Right cardiac atrium (tissue), 5 donors: ENCODE results near the gene ZNF174. TPM values are rescaled to one million over a fixed set of nuclear protein-coding genes. Genes with fewer than 3 reads are reported as not detected.

Source experiments
- ATAC-seq, 2 donors: fragments of 200-7000 bp; cut with Tn5 transposase; one replicate each; pipeline versions ENCODE4 v1.8.0 to v1.9.1; 2020; ENCODE audit warnings: moderate library complexity in 2 of 2, mild to moderate bottlenecking in 1 of 2
- DNase-seq, 3 donors: peaks; one replicate each; pipeline ENCODE4 v3.0.0-alpha.2; 2020
- H3K27ac ChIP-seq: one replicate; pipeline ENCODE4 v1.5.1; 2013; ENCODE audit warnings: mild to moderate bottlenecking, low read length, control low read depth, moderate library complexity
- H3K27me3 ChIP-seq: one replicate; pipeline ENCODE4 v1.6.1; 2013; ENCODE audit not compliant: control insufficient read depth, insufficient read depth
- H3K4me1 ChIP-seq: one replicate; pipeline ENCODE4 v1.6.1; 2013; ENCODE audit warnings: low read length; ENCODE audit not compliant: control insufficient read depth, insufficient read depth
- H3K4me3 ChIP-seq: one replicate; pipeline ENCODE4 v1.5.1; 2013; ENCODE audit warnings: low read length, control low read depth
- H3K9me3 ChIP-seq: one replicate; pipeline ENCODE4 v1.6.1; 2013; ENCODE audit warnings: low read length; ENCODE audit not compliant: control insufficient read depth
- WGBS: extraction: QIAGEN DNeasy Blood & Tissue Kit; methylation state at CpG from one replicate; pipeline ENCODE4 v1.1.7; 2013; 5-methylcytosine and 5-hydroxymethylcytosine counted together
- intact Hi-C, 4 donors: fragments of 100-400 bp; cut with DNase I; formaldehyde crosslinking; loops; one replicate each; pipeline versions ENCODE4 v1.11.0 to v1.14.0; 2022 to 2023
- polyA plus RNA-seq: library from polyadenylated mRNA; stranded (reverse); fragments of 200-250 nt; gene quantifications from one replicate; pipeline ENCODE4 v1.2.3, GENCODE V29; 2013
- total RNA-seq, 4 donors: library from RNA; stranded (reverse); fragmentation: NEBNext Ultra II Directional; extraction: Animal tissue kit (Norgen Biotek cat#: 25700); gene quantifications; one replicate each; pipeline ENCODE4 v1.2.1, GENCODE V29; 2021
- donor health status: healthy with polysubstance abuse.
- donor health status: DM: no; HTN: yes; CAD: no.
- donor health status: DM: no; HTN: no; CAD: no.
- donor health status: DM: no; HTN: yes; CAD: no; lungs with severe emphysema.
- donor health status: DM: yes; HTN: yes; CAD: no.

Gene ZNF174
- total and polyA plus RNA-seq, 5 donors, result 8.9 to 13.5 (median 11.1) TPM

- ATAC-seq, result peak; percentile 98 to 99
Measured at GRCh38 chr16:3443108-3444031, 42.4 kb downstream of the ZNF174 start, which contains the start of the genes NAA60 and ZNF597. Gene NAA60, plus strand, starts transcription at chr16:3443680. Its CDS starts 32,548 bp downstream, at chr16:3476228. Gene ZNF597, minus strand, starts transcription at chr16:3443504. Its CDS starts 351 bp downstream, at chr16:3443153.

GRCh38 chr16:3444032-3444388 lies 43.0 kb downstream of the ZNF174 start:
- H3K4me3 ChIP-seq, result peak overlapping the region; percentile 63
- no peaks in the 10 kb centered on the region for H3K4me1 ChIP-seq
- 40% methylated on average over 10 of the region's 10 CpGs for WGBS
- ATAC-seq, result peak; percentile 69 to 73
- no peak for DNase-seq
- intact Hi-C loops, result no loop called here
- no peaks in the 10 kb centered on the region for H3K9me3 ChIP-seq
- H3K27ac ChIP-seq, result peak overlapping the region; percentile 76
- no peaks in the 10 kb centered on the region for H3K27me3 ChIP-seq

More at GRCh38 chr16:3443108-3444031, 42.4 kb downstream of the ZNF174 start, which contains the start of the genes NAA60 and ZNF597:
- peak; percentile 82 to 89 (median 86) for DNase-seq
- H3K4me3 ChIP-seq, result peak within 1 kb of the TSS; percentile 63
- intact Hi-C loops, result no loop called here
- WGBS, result 40% methylated on average over 61 of the region's 61 CpGs
- peak within 1 kb of the TSS; percentile 76 for H3K27ac ChIP-seq
- H3K4me1 ChIP-seq, result no peaks in the 10 kb centered on the region
- no peaks in the 10 kb centered on the region for H3K27me3 ChIP-seq
- H3K9me3 ChIP-seq, result no peaks in the 10 kb centered on the region

GRCh38 chr16:3454093-3454492 lies 53.1 kb downstream of the ZNF174 start:
- H3K27ac ChIP-seq, result peak overlapping the region; percentile 35
- no peaks in the 10 kb centered on the region for H3K27me3 ChIP-seq
- DNase-seq, result no peak
- H3K4me3 ChIP-seq, result no peak overlapping the region
- H3K9me3 ChIP-seq, result no peaks in the 10 kb centered on the region
- H3K4me1 ChIP-seq, result peaks cover 5% of the 10 kb centered on the region
- 85% methylated on average over 5 of the region's 5 CpGs for WGBS
- ATAC-seq, result no peak
- intact Hi-C loops, result loop anchor here in 1 of 4 donors (10.0 kb wide), 1 partner anchor 49 kb away; the partner anchor contains the start of genes ZNF174 and ZSCAN32

- Histone ChIP-seq H3K4me3 (no peak overlapping the region), H3K9me3 (no peaks in the 10 kb centered on the region), H3K4me1 (peaks cover 9% of the 10 kb centered on the region), H3K27me3 (no peaks in the 10 kb centered on the region), H3K27ac (peak overlapping the region; percentile 69)
- ATAC-seq (no peak), DNase-seq (no peak)
- intact Hi-C loops, result loop anchor here in 2 of 4 donors (5.0 to 10.0 kb wide), 2 partner anchors 50 to 52 kb away; partner anchors contain the start of genes ZNF174 (in 2 of the 2) and ZSCAN32 (in 2 of the 2)
- 83% methylated on average over 10 of the region's 10 CpGs for WGBS
Measured at GRCh38 chr16:3454631-3455147, 53.7 kb downstream of the ZNF174 start.

GRCh38 chr16:3457434-3458252 lies 56.6 kb downstream of the ZNF174 start:
- H3K27me3 ChIP-seq, result no peaks in the 10 kb centered on the region
- H3K9me3 ChIP-seq, result no peaks in the 10 kb centered on the region
- H3K4me1 ChIP-seq, result peaks cover 14% of the 10 kb centered on the region
- DNase-seq, result peak; percentile 89 to 97 (median 97)
- peak overlapping the region; percentile 94 for H3K4me3 ChIP-seq
- WGBS, result under 1% methylated on average over 83 of the region's 83 CpGs
- intact Hi-C loops, result loop anchor here in 2 of 4 donors (5.0 to 10.0 kb wide), 2 partner anchors 53 to 55 kb away; partner anchors contain the start of genes ZNF174 (in 2 of the 2) and ZSCAN32 (in 2 of the 2)
- peak; percentile 96 for ATAC-seq
- H3K27ac ChIP-seq, result peak overlapping the region; percentile 97

GRCh38 chr16:3458278-3458851 lies 57.4 kb downstream of the ZNF174 start:
- intact Hi-C loops, result loop anchor here in 2 of 4 donors (5.0 to 10.0 kb wide), 2 partner anchors 54 to 56 kb away; partner anchors contain the start of genes ZNF174 (in 2 of the 2) and ZSCAN32 (in 2 of the 2)
- WGBS, result under 1% methylated on average over 47 of the region's 47 CpGs
- H3K4me1 ChIP-seq, result peaks cover 14% of the 10 kb centered on the region

GRCh38 chr16:3458852-3459361 lies 57.9 kb downstream of the ZNF174 start:
- intact Hi-C loops, result loop anchor here in 2 of 4 donors (5.0 to 10.0 kb wide), 2 partner anchors 54 to 57 kb away; partner anchors contain the start of genes ZNF174 (in 2 of the 2) and ZSCAN32 (in 2 of the 2)
- 4% methylated on average over 10 of the region's 10 CpGs for WGBS
- no peaks in the 10 kb centered on the region for H3K27me3 ChIP-seq
- peak overlapping the region; percentile 57 for H3K27ac ChIP-seq
- H3K4me1 ChIP-seq, result peaks cover 14% of the 10 kb centered on the region
- ATAC-seq (no peak), DNase-seq (no peak)
- no peaks in the 10 kb centered on the region for H3K9me3 ChIP-seq
- H3K4me3 ChIP-seq, result peak overlapping the region; percentile 94

More at GRCh38 chr16:3458278-3458851, 57.4 kb downstream of the ZNF174 start:
- ATAC-seq, result peak; percentile 1 to 2
- peak; percentile 32 to 72 (median 62) for DNase-seq
- no peaks in the 10 kb centered on the region for H3K9me3 ChIP-seq
- H3K27me3 ChIP-seq, result no peaks in the 10 kb centered on the region
- peak overlapping the region; percentile 94 for H3K4me3 ChIP-seq
- peak overlapping the region; percentile 57 for H3K27ac ChIP-seq

Other genes with a start within 250 kb of the ZNF174 start
- not detected for gene OR1F1, start 213.0 kb upstream of the ZNF174 start, total RNA-seq
- gene OR1F1, start 213.0 kb upstream of the ZNF174 start, polyA plus RNA-seq, result not detected
- gene ZNF200, start 166.1 kb upstream of the ZNF174 start, total RNA-seq, result 1 to 10 TPM; 4.9 to 7.9 (median 6.1) TPM
- 2.9 TPM for gene ZNF200, start 166.1 kb upstream of the ZNF174 start, polyA plus RNA-seq
- gene MEFV, start 144.6 kb upstream of the ZNF174 start, total RNA-seq, result 1 to 10 TPM in 3 of 4 donors, under 1 TPM in 1; 0.91 to 1.6 (median 1.6) TPM
- gene MEFV, start 144.6 kb upstream of the ZNF174 start, polyA plus RNA-seq, result 0.32 TPM
- 10 to 100 TPM; 10.5 to 17.8 (median 12.0) TPM for gene ZNF263, start 117.7 kb upstream of the ZNF174 start, total RNA-seq
- 8.3 TPM for gene ZNF263, start 117.7 kb upstream of the ZNF174 start, polyA plus RNA-seq
- 1 to 10 TPM; 5.1 to 8.7 (median 6.4) TPM for gene TIGD7, start 95.8 kb upstream of the ZNF174 start, total RNA-seq
- 3.5 TPM for gene TIGD7, start 95.8 kb upstream of the ZNF174 start, polyA plus RNA-seq
- 10 to 100 TPM; 19.8 to 23.0 (median 21.5) TPM for gene ZNF75A, start 95.7 kb upstream of the ZNF174 start, total RNA-seq
- gene ZNF75A, start 95.7 kb upstream of the ZNF174 start, polyA plus RNA-seq, result 16.0 TPM
- under 1 TPM in 1 of 4 donors, not detected in 3; 0.21 TPM for gene OR2C1, start 45.3 kb upstream of the ZNF174 start, total RNA-seq
- gene OR2C1, start 45.3 kb upstream of the ZNF174 start, polyA plus RNA-seq, result not detected
- gene ZSCAN32, start 211 bp upstream of the ZNF174 start, total RNA-seq, result 1 to 10 TPM; 5.9 to 9.0 (median 7.6) TPM
- gene ZSCAN32, start 211 bp upstream of the ZNF174 start, polyA plus RNA-seq, result 5.1 TPM
- 1 to 10 TPM; 2.0 to 3.5 (median 2.2) TPM for gene ZNF597, start 42.3 kb downstream of the ZNF174 start, total RNA-seq
- gene ZNF597, start 42.3 kb downstream of the ZNF174 start, polyA plus RNA-seq, result 0.88 TPM
- gene NAA60, start 42.5 kb downstream of the ZNF174 start, total RNA-seq, result 10 to 100 TPM; 40.7 to 51.5 (median 46.0) TPM
- 50.9 TPM for gene NAA60, start 42.5 kb downstream of the ZNF174 start, polyA plus RNA-seq
- gene C16orf90, start 94.3 kb downstream of the ZNF174 start, total RNA-seq, result not detected
- gene C16orf90, start 94.3 kb downstream of the ZNF174 start, polyA plus RNA-seq, result not detected
- 10 to 100 TPM; 16.8 to 22.2 (median 18.6) TPM for gene CLUAP1, start 99.8 kb downstream of the ZNF174 start, total RNA-seq
- 8.5 TPM for gene CLUAP1, start 99.8 kb downstream of the ZNF174 start, polyA plus RNA-seq
- 1 to 10 TPM in 2 of 4 donors, under 1 TPM in 2; 0.85 to 1.3 (median 1.0) TPM for gene NLRC3, start 176.2 kb downstream of the ZNF174 start, total RNA-seq
- 0.68 TPM for gene NLRC3, start 176.2 kb downstream of the ZNF174 start, polyA plus RNA-seq
- gene SLX4, start 210.4 kb downstream of the ZNF174 start, total RNA-seq, result 1 to 10 TPM; 1.6 to 2.7 (median 2.2) TPM
- 1.9 TPM for gene SLX4, start 210.4 kb downstream of the ZNF174 start, polyA plus RNA-seq